Measurements from ENCODE around the gene MOB1B.
"Not testable (repeated sequence)": the region's sequence is repeated elsewhere in the genome, so short reads cannot be mapped to it uniquely, and the experiment has no call there.

MOB1B gene

GRCh38 chr4:71005025-71005424 lies 102.9 kb downstream of the MOB1B start:
- not testable (repeated sequence) for H3K18ac ChIP-seq (ENCODE audit: low read length); H2BK120ac ChIP-seq (ENCODE audit: low read depth, low read length); H2BK12ac ChIP-seq (ENCODE audit: low read length); H3K14ac ChIP-seq (ENCODE audit: low read length); H2AFZ ChIP-seq (ENCODE audit: low read length); H2AK5ac ChIP-seq (ENCODE audit: low read depth, low read length); H3K4me2 ChIP-seq (ENCODE audit: insufficient read depth, low read length, poor library complexity, severe bottlenecking); H3K79me1 ChIP-seq (ENCODE audit: low read depth, low read length); H3K27me3 ChIP-seq (ENCODE audit: control insufficient read depth in 3 of 3, insufficient read depth in 3 of 3, low read depth in 1 of 3, low read length in 3 of 3); H2BK15ac ChIP-seq (ENCODE audit: low read length); DNase-seq (ENCODE audit: low spot score); H4K8ac ChIP-seq (ENCODE audit: low read depth, low read length); H3K9ac ChIP-seq (ENCODE audit: low read depth, low read length, poor library complexity); H3K4me3 ChIP-seq (ENCODE audit: low read length in 2 of 2); H2BK5ac ChIP-seq (ENCODE audit: low read length); H3K27ac ChIP-seq (replicated peaks; ENCODE audit: low read length); H3K4ac ChIP-seq (ENCODE audit: low read length); H3K4me1 ChIP-seq (ENCODE audit: control insufficient read depth in 2 of 2, insufficient read depth in 1 of 2, low read depth in 1 of 2, low read length in 2 of 2); H3K23ac ChIP-seq (ENCODE audit: low read depth, low read length, poor library complexity); H4K91ac ChIP-seq (ENCODE audit: low read depth, low read length, poor library complexity)
- Histone ChIP-seq H3K9me3 (replicated peaks in 1 of 2; ENCODE audit: control insufficient read depth in 2 of 2, insufficient read depth in 1 of 2, low read depth in 1 of 2, low read length in 2 of 2) (peaks cover 0 to 28% of the 10 kb centered on the region in 2 donors), H3K36me3 (replicated peaks in 1 of 2; ENCODE audit: control insufficient read depth in 2 of 2, insufficient read depth in 2 of 2, low read length in 2 of 2) (peaks cover 0 to 80% of the 10 kb centered on the region in 2 donors)
- no CpG with 5 or more reads among the region's 6 CpGs for WGBS, 2 donors (ENCODE audit: extremely low coverage in 2 of 2, insufficient read length in 2 of 2, insufficient replicate concordance in 1 of 2)

GRCh38 chr4:71006203-71006907 lies 104.2 kb downstream of the MOB1B start:
- H2BK120ac ChIP-seq (ENCODE audit: low read depth, low read length) = no peak overlapping the region
- H3K14ac ChIP-seq (ENCODE audit: low read length) = no peak overlapping the region
- no peaks in the 10 kb centered on the region for H3K79me1 ChIP-seq (ENCODE audit: low read depth, low read length)
- no peak for DNase-seq (ENCODE audit: low spot score)
- no peak overlapping the region for H4K91ac ChIP-seq (ENCODE audit: low read depth, low read length, poor library complexity)
- no peak overlapping the region for H2BK12ac ChIP-seq (ENCODE audit: low read length)
- no peak overlapping the region for H2BK15ac ChIP-seq (ENCODE audit: low read length)
- no peak overlapping the region for H3K9ac ChIP-seq (ENCODE audit: low read depth, low read length, poor library complexity)
- H2AK5ac ChIP-seq (ENCODE audit: low read depth, low read length) = no peak overlapping the region
- no peak overlapping the region for H3K18ac ChIP-seq (ENCODE audit: low read length)
- no peak overlapping the region for H3K27ac ChIP-seq (replicated peaks; ENCODE audit: low read length)
- no peak overlapping the region for H4K8ac ChIP-seq (ENCODE audit: low read depth, low read length)
- WGBS, 2 donors (ENCODE audit: extremely low coverage in 2 of 2, insufficient read length in 2 of 2, insufficient replicate concordance in 1 of 2) = no CpG with 5 or more reads among the region's 6 CpGs
- H3K36me3 ChIP-seq (replicated peaks in 1 of 2; ENCODE audit: control insufficient read depth in 2 of 2, insufficient read depth in 2 of 2, low read length in 2 of 2) = peaks cover 0 to 81% of the 10 kb centered on the region in 2 donors
- H3K23ac ChIP-seq (ENCODE audit: low read depth, low read length, poor library complexity) = no peak overlapping the region
- H3K4me3 ChIP-seq (ENCODE audit: low read length in 2 of 2) = no peak overlapping the region
- H3K4me1 ChIP-seq (ENCODE audit: control insufficient read depth in 2 of 2, insufficient read depth in 1 of 2, low read depth in 1 of 2, low read length in 2 of 2) = peaks cover 0 to 6% of the 10 kb centered on the region in 2 donors
- no peaks in the 10 kb centered on the region for H3K27me3 ChIP-seq (ENCODE audit: control insufficient read depth in 3 of 3, insufficient read depth in 3 of 3, low read depth in 1 of 3, low read length in 3 of 3)
- H2BK5ac ChIP-seq (ENCODE audit: low read length) = no peak overlapping the region
- H2AFZ ChIP-seq (ENCODE audit: low read length) = no peak overlapping the region
- peaks cover 0 to 27% of the 10 kb centered on the region in 2 donors for H3K9me3 ChIP-seq (replicated peaks in 1 of 2; ENCODE audit: control insufficient read depth in 2 of 2, insufficient read depth in 1 of 2, low read depth in 1 of 2, low read length in 2 of 2)
- H3K4ac ChIP-seq (ENCODE audit: low read length) = no peak overlapping the region
- H3K4me2 ChIP-seq (ENCODE audit: insufficient read depth, low read length, poor library complexity, severe bottlenecking) = no peak overlapping the region

GRCh38 chr4:71008196-71008595 lies 106.0 kb downstream of the MOB1B start:
- Histone ChIP-seq H2BK5ac (ENCODE audit: low read length) (no peak overlapping the region), H2AFZ (ENCODE audit: low read length) (no peak overlapping the region), H3K4ac (ENCODE audit: low read length) (no peak overlapping the region), H3K36me3 (replicated peaks in 1 of 2; ENCODE audit: control insufficient read depth in 2 of 2, insufficient read depth in 2 of 2, low read length in 2 of 2) (peaks cover 2 to 79% of the 10 kb centered on the region in 2 donors), H3K27ac (replicated peaks; ENCODE audit: low read length) (no peak overlapping the region), H4K8ac (ENCODE audit: low read depth, low read length) (no peak overlapping the region), H3K9me3 (replicated peaks in 1 of 2; ENCODE audit: control insufficient read depth in 2 of 2, insufficient read depth in 1 of 2, low read depth in 1 of 2, low read length in 2 of 2) (peaks cover 0 to 27% of the 10 kb centered on the region in 2 donors), H2BK12ac (ENCODE audit: low read length) (no peak overlapping the region), H3K27me3 (ENCODE audit: control insufficient read depth in 3 of 3, insufficient read depth in 3 of 3, low read depth in 1 of 3, low read length in 3 of 3) (no peaks in the 10 kb centered on the region), H2BK120ac (ENCODE audit: low read depth, low read length) (no peak overlapping the region), H3K4me1 (ENCODE audit: control insufficient read depth in 2 of 2, insufficient read depth in 1 of 2, low read depth in 1 of 2, low read length in 2 of 2) (peaks cover 0 to 6% of the 10 kb centered on the region in 2 donors), H3K18ac (ENCODE audit: low read length) (no peak overlapping the region), H3K14ac (ENCODE audit: low read length) (no peak overlapping the region), H3K9ac (ENCODE audit: low read depth, low read length, poor library complexity) (no peak overlapping the region), H4K91ac (ENCODE audit: low read depth, low read length, poor library complexity) (no peak overlapping the region), H2BK15ac (ENCODE audit: low read length) (no peak overlapping the region), H3K4me3 (ENCODE audit: low read length in 2 of 2) (no peak overlapping the region), H3K23ac (ENCODE audit: low read depth, low read length, poor library complexity) (no peak overlapping the region), H3K79me1 (ENCODE audit: low read depth, low read length) (peaks cover 2% of the 10 kb centered on the region), H3K4me2 (ENCODE audit: insufficient read depth, low read length, poor library complexity, severe bottlenecking) (no peak overlapping the region), H2AK5ac (ENCODE audit: low read depth, low read length) (no peak overlapping the region)
- no peak for DNase-seq (ENCODE audit: low spot score)
- WGBS, 2 donors (ENCODE audit: extremely low coverage in 2 of 2, insufficient read length in 2 of 2, insufficient replicate concordance in 1 of 2) = no CpG with 5 or more reads among the region's 2 CpGs

GRCh38 chr4:71009086-71009485 lies 106.9 kb downstream of the MOB1B start:
- H3K14ac ChIP-seq (ENCODE audit: low read length) = no peak overlapping the region
- peaks cover 2 to 70% of the 10 kb centered on the region in 2 donors for H3K36me3 ChIP-seq (replicated peaks in 1 of 2; ENCODE audit: control insufficient read depth in 2 of 2, insufficient read depth in 2 of 2, low read length in 2 of 2)
- H4K91ac ChIP-seq (ENCODE audit: low read depth, low read length, poor library complexity) = no peak overlapping the region
- H2BK15ac ChIP-seq (ENCODE audit: low read length) = no peak overlapping the region
- no peak overlapping the region for H3K4ac ChIP-seq (ENCODE audit: low read length)
- no peak overlapping the region for H3K4me3 ChIP-seq (ENCODE audit: low read length in 2 of 2)
- no peak overlapping the region for H2AFZ ChIP-seq (ENCODE audit: low read length)
- H3K79me1 ChIP-seq (ENCODE audit: low read depth, low read length) = peaks cover 2% of the 10 kb centered on the region
- no peak overlapping the region for H2BK5ac ChIP-seq (ENCODE audit: low read length)
- no CpG with 5 or more reads among the region's 3 CpGs for WGBS, 2 donors (ENCODE audit: extremely low coverage in 2 of 2, insufficient read length in 2 of 2, insufficient replicate concordance in 1 of 2)
- H4K8ac ChIP-seq (ENCODE audit: low read depth, low read length) = no peak overlapping the region
- no peak overlapping the region for H3K27ac ChIP-seq (replicated peaks; ENCODE audit: low read length)
- H3K9ac ChIP-seq (ENCODE audit: low read depth, low read length, poor library complexity) = no peak overlapping the region
- peaks cover 0 to 2% of the 10 kb centered on the region in 2 donors for H3K4me1 ChIP-seq (ENCODE audit: control insufficient read depth in 2 of 2, insufficient read depth in 1 of 2, low read depth in 1 of 2, low read length in 2 of 2)
- no peak overlapping the region for H3K18ac ChIP-seq (ENCODE audit: low read length)
- H2AK5ac ChIP-seq (ENCODE audit: low read depth, low read length) = no peak overlapping the region
- H2BK120ac ChIP-seq (ENCODE audit: low read depth, low read length) = no peak overlapping the region
- no peak overlapping the region for H2BK12ac ChIP-seq (ENCODE audit: low read length)
- H3K23ac ChIP-seq (ENCODE audit: low read depth, low read length, poor library complexity) = no peak overlapping the region
- H3K27me3 ChIP-seq (ENCODE audit: control insufficient read depth in 3 of 3, insufficient read depth in 3 of 3, low read depth in 1 of 3, low read length in 3 of 3) = no peaks in the 10 kb centered on the region
- peaks cover 0 to 24% of the 10 kb centered on the region in 2 donors for H3K9me3 ChIP-seq (replicated peaks in 1 of 2; ENCODE audit: control insufficient read depth in 2 of 2, insufficient read depth in 1 of 2, low read depth in 1 of 2, low read length in 2 of 2)
- DNase-seq (ENCODE audit: low spot score) = no peak
- H3K4me2 ChIP-seq (ENCODE audit: insufficient read depth, low read length, poor library complexity, severe bottlenecking) = no peak overlapping the region
